HEK293T (cell line): ENCODE measurements around the gene HNRNPCL1.

Source experiments
- ARNT ChIP-seq: fragments of 450-650 bp; IDR thresholded peaks from 2 replicates; pipeline ENCODE4 v1.6.1; 2017; ENCODE audit warnings: mild to moderate bottlenecking
- BHLHE40 ChIP-seq: fragments of 450-650 bp; IDR thresholded peaks from 2 replicates; pipeline ENCODE4 v1.6.1; 2016; ENCODE audit warnings: mild to moderate bottlenecking, moderate library complexity, borderline replicate concordance
- FOXA1 ChIP-seq: fragments of 450-650 bp; IDR thresholded peaks from 2 replicates; pipeline ENCODE4 v1.6.1; 2016; ENCODE audit warnings: mild to moderate bottlenecking
- FOXK2 ChIP-seq: fragments of 450-650 bp; IDR thresholded peaks from 2 replicates; pipeline ENCODE4 v1.6.1; 2016; ENCODE audit warnings: mild to moderate bottlenecking
- FOXM1 ChIP-seq: fragments of 450-650 bp; IDR thresholded peaks from 2 replicates; pipeline ENCODE4 v1.6.1; 2017; ENCODE audit warnings: mild to moderate bottlenecking, borderline replicate concordance
- HDGF ChIP-seq: fragments of 450-650 bp; IDR thresholded peaks from 2 replicates; pipeline ENCODE4 v1.6.1; 2017; ENCODE audit warnings: antibody characterized with exemption, borderline replicate concordance
- LEF1 ChIP-seq: fragments of 450-650 bp; IDR thresholded peaks from 2 replicates; pipeline ENCODE4 v1.6.1; 2017; ENCODE audit warnings: mild to moderate bottlenecking, borderline replicate concordance
- PKNOX1 ChIP-seq: fragments of 450-650 bp; IDR thresholded peaks from 2 replicates; pipeline ENCODE4 v1.6.1; 2016
- SP1 ChIP-seq: fragments of 450-650 bp; IDR thresholded peaks from 2 replicates; pipeline ENCODE4 v1.6.1; 2017
- TARDBP ChIP-seq: fragments of 450-650 bp; IDR thresholded peaks from 2 replicates; pipeline ENCODE4 v1.6.1; 2016
- ZNF384 ChIP-seq: fragments of 450-650 bp; IDR thresholded peaks from 2 replicates; pipeline ENCODE4 v1.6.1; 2016

DNA sequence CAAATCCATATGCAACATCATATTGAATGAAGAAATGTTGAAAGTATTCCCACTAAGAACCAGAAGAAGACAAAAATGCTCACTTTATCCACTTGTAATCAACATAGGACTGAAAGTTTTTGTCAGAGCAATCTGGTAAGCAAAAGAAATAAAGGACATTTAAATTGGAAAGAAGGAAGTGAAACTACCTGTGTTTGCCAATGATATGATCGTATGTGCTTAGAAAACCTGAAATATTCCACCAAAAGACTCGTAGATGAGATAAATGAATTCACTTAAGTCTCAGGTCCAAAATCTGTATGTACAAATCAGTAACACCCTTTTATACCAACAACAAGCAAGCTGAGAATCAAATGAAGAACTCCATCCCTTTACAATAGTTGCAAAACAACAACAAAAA is 48.8 kb downstream of the HNRNPCL1 start:
- TF ChIP-seq SP1 (no peak), ZNF384 (no peak), BHLHE40 (no peak), TARDBP (no peak), PKNOX1 (no peak), FOXM1 (no peak), LEF1 (no peak), FOXK2 (no peak), ARNT (no peak), HDGF (no peak), FOXA1 (no peak)
